ENCODE measurements around the gene SH3D19.

GRCh38 chr4:151087467-151087866 lies 237.9 kb downstream of the SH3D19 start:
- TF ChIP-seq CTCF (IDR thresholded peaks at IDR 0.05) = no peak
- TF ChIP-seq POLR2AphosphoS5 (IDR thresholded peaks at IDR 0.05) = no peak
- TF ChIP-seq POLR2A (IDR thresholded peaks at IDR 0.05) = no peak
- no peak for TF ChIP-seq EP300 (IDR thresholded peaks at IDR 0.05)
